GM18858 (cell line): ENCODE measurements around the gene RPS5.
A peak's percentile ranks its signal among the peaks of the same experiment; 100 is the strongest.

Experiments
- ATAC-seq: cut with Tn5 transposase; IDR thresholded peaks from one replicate; pipeline ENCODE4 v1.9.1; 2021; ENCODE audit not compliant: unreplicated experiment

Gene RPS5

GRCh38 chr19:58385313-58385890 lies 1.7 kb upstream of the RPS5 start:
- ATAC-seq: no peak

GRCh38 chr19:58385891-58386575 lies 1.0 kb upstream of the RPS5 start:
- no peak for ATAC-seq

DNA sequence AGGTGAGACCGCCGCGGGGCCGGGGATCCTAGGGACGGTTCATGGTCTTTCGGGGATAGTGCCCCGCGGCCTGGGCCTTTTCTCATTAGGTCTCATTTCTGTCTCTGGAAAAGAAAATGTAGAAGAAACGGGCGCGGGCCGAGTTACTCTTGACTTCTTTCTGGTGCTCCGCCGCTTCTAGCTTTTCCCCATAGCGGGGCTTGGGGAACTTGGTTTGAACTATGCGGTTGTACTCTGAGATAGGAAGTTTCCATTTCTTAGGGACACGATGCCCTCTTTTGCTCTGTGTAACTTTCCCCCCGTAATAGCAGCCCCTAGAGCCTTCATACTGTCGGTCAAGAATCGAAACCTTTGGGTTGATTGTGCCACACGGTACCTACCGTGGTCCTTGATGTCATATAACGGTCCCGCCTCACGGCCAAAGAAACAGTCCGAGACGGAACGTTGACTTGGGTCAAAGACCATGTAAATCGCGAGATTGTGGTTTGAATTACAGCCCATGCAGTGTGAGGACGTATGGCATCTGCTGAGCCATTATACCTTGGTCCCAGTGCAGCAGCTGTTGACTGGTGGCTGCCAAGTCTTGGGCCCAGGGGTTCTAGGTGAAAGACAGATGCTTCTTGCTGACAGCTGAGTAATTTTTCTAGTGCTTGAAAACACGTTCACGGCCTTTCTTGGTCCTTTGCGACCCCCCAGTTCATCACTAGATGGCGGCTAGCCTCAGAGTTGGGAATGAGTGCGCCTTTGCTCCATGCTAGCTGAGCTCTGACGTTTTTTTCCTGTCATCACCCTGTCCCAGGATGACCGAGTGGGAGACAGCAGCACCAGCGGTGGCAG lies 487 bp downstream of the RPS5 start:
- ATAC-seq: no peak

DNA sequence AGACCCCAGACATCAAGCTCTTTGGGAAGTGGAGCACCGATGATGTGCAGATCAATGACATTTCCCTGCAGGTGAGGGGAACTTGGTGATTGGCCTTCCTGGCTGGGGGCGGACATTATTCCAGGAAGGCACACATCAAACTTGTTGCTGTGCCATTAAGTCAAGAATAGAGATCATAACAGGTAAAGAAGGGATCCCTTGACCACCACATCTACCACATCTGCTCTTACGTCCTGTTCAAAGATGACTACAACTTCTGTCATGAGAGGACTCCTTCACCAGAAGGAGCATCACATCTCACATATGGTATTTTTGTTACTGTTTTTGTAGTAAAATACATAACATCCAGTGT lies 1.1 kb downstream of the RPS5 start:
- ATAC-seq: no peak

- no peak for ATAC-seq
These were observed 6.1 kb downstream of the RPS5 start for GRCh38 chr19:58392945-58393724.

DNA sequence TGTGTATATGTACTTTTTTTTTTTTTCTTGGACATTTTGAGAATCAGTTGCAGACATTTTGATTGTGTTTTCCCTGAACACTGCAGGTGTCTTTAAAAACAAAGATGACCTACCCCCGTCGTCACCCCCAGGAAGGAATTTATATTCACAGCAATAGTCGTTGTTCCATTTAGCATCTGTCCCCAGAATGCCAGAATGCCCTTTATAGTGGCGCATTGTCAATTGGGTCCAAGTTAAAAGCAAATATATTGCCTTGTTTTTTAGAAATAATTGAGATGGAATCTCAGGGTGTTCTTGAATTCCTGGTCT lies 6.6 kb downstream of the RPS5 start:
- no peak for ATAC-seq

GRCh38 chr19:58394821-58395219 lies 7.8 kb downstream of the RPS5 start:
- ATAC-seq: no peak

DNA sequence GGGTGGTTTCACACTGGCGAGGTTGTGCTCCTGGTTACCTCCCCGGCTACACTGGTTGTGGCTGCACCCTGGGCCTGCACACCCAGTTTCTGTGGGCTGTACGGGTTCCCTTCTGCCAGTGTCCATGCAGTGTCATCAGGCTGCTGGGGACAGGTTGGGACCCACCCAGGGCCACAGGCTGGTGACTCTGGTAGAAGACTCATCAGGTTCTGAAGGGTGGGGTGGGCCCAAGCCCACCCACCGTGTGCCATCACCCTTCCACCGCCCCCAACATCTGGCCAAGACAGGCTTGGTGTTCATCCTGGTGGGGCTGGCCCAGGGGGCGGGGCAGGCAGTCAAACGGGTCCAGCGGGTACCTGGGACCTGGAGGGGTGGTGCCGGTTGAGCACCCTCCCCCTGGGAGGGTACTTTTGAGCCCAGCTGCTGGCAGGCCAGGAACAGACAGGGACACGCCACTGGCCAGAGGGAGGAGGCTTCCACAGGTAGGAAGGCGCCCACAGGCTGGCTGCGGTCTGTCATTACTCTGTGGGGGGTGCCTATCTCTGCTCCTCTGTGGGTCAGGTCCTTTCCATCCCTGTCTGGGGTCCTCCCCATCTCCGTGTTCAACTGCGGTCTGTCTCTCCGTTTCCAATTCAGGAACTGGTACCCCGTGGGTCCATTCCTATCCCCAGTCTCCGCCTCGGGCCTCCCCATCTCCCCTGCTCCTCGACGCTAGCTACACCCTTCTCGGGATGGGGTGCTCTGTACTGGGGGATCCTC lies 8.3 kb downstream of the RPS5 start, which contains the start of gene RNF225:
Gene RNF225 (plus strand): TSS at position 437 of the 759 bp plus-strand sequence. CDS start 434 bp downstream, outside the sequence.
- ATAC-seq: no peak

DNA sequence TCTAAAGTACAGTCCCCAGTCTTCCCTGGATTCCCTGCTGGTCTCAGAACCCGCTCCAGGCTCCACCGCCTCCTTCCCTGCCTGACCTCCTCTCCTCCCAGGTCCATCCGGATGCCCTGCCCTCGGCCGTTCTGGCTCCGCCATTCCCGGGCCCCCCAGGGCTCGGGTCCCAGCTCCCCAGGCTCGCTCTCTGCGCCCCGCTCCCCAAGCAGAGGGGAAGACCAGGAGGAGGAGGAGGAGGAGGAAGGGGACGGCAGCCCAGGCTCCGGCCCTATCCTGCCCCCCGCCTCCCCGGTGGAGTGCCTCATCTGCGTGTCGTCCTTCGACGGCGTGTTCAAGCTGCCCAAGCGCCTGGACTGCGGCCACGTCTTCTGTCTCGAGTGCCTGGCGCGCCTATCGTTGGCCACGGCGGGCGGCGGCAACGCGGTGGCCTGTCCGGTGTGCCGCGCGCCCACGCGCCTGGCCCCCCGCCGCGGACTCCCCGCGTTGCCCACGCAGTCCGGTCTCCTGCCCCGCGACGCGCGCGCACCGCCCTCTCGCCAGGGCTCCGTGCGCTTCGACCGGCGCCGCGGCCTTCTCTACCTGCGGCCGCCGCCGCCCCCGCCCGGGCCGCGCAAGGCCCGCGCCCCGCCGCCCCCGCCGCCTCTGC lies 9.0 kb downstream of the RPS5 start:
- ATAC-seq: no peak

- no peak for ATAC-seq
These were observed 9.8 kb downstream of the RPS5 start for GRCh38 chr19:58396691-58397532.

- no peak for ATAC-seq
These were observed 10.5 kb downstream of the RPS5 start for GRCh38 chr19:58397533-58398037.

DNA sequence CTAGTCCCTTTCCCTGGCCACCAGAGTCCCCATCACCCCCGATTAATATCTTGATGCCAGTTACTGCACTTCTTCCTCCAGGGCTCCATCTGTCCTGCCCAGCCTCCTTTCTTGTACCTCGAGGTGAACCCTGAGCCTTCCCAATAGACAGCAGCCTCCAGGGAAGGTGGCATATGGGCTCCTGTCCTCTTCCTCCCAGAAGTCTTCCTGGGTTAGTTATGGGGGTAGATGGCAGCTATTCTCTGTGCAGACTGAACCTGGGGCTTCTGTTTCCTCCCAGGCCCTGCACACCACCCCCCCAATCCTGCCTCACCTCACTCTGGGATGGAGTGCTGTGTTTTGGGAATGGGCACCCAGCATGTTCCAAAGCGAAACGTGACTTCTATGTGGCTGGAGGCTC lies 11.0 kb downstream of the RPS5 start:
- no peak for ATAC-seq

DNA sequence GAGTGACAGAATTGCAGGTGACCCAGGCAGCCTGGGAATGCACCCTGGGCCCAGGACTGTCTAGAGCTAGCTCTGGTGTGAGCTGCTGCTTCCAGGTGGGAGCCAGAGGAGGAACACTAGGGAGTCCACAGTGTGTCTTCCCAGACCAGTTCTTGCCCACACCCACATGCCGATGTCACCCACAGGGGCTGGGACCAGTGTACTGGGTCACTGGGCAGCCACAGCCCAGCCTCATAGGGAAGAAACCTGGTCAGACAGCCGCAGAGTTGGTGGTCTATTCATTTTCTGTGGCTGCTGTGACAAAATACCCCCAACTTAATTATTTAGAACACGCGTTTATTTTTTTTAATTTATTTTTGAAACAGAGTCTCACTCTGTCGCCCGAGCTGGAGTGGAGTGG lies 11.5 kb downstream of the RPS5 start:
- ATAC-seq: no peak

- ATAC-seq: no peak
These were observed 12.8 kb downstream of the RPS5 start for GRCh38 chr19:58399903-58400302.

DNA sequence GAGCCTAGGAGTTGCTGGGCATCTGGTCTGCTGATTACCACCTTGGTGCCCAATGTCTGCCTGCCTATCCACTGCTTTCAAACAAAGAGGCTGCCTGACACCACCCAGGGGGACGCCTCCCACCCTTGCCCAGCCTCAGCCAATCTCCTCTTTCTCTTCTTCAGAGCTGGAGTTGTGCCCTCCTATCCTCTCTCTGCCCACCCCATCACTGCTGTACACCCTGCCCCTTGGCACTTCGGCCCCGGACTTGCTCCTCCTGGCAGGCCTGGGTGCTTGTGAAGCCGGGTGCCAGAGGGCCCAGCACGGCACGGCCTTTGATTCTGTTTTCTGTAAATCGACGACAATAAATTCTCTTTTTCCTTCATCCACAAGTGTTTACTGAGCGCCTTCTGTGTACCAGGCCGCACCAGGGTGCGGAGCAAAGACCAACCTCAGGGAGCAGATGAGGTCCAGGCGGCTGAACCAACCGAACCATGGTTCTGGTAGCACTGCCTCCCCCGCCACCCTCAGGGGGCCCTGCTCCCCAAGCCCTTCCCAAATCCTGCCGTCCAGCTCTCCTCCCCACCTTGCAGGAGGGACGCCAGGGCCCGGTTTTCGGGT lies 13.3 kb downstream of the RPS5 start:
- ATAC-seq: no peak

GRCh38 chr19:58400916-58401839 lies 14.1 kb downstream of the RPS5 start:
- ATAC-seq: peak; percentile 98

GRCh38 chr19:58401840-58402421 lies 14.9 kb downstream of the RPS5 start:
- ATAC-seq: no peak
